Osteoblast (primary cell): ENCODE measurements around the gene PTPRE. TPM values are rescaled to one million over a fixed set of nuclear protein-coding genes. Genes with fewer than 3 reads are reported as not detected.
A peak's percentile ranks its signal among the peaks of the same experiment; 100 is the strongest.

Experiments used
- DNase-seq: peaks from one replicate; pipeline ENCODE4 v3.0.0; 2011; ENCODE audit warnings: low spot score, mixed read lengths; ENCODE audit not compliant: insufficient read length; ENCODE audit errors: missing footprints
- H2AFZ ChIP-seq: 2 replicates; pipeline ENCODE4 v1.6.0; 2011; ENCODE audit warnings: mild to moderate bottlenecking, low read length
- H3K27ac ChIP-seq: 2 replicates; pipeline ENCODE4 v1.5.1; 2011; ENCODE audit warnings: mild to moderate bottlenecking, low read depth, low read length, moderate library complexity
- H3K27me3 ChIP-seq: 2 replicates; pipeline ENCODE4 v1.6.0; 2012; ENCODE audit warnings: mild to moderate bottlenecking, control low read depth, inconsistent platforms, low read length, moderate library complexity; ENCODE audit not compliant: insufficient read depth
- H3K36me3 ChIP-seq: 2 replicates; pipeline ENCODE4 v1.5.1; 2011; ENCODE audit warnings: mild to moderate bottlenecking, low read length, control low read depth, moderate library complexity; ENCODE audit not compliant: insufficient read depth
- H3K4me1 ChIP-seq: 2 replicates; pipeline ENCODE4 v1.5.1; 2011; ENCODE audit warnings: mild to moderate bottlenecking, low read length, control low read depth, moderate library complexity; ENCODE audit not compliant: insufficient read depth
- H3K4me2 ChIP-seq: 2 replicates; pipeline ENCODE4 v1.6.0; 2011; ENCODE audit warnings: mild to moderate bottlenecking, low read length; ENCODE audit not compliant: insufficient read depth
- H3K4me3 ChIP-seq: fragments of 200-600 bp; sonication (generic); 3 replicates; pipeline ENCODE4 v1.5.1; 2012; ENCODE audit warnings: mild to moderate bottlenecking, low read length, inconsistent platforms; ENCODE audit not compliant: insufficient read depth
- H3K79me2 ChIP-seq: 2 replicates; pipeline ENCODE4 v1.6.0; 2012; ENCODE audit warnings: mild to moderate bottlenecking, low read length, control low read depth, inconsistent platforms; ENCODE audit not compliant: insufficient read depth
- H3K9me3 ChIP-seq: 2 replicates; pipeline ENCODE4 v1.5.1; 2011; ENCODE audit warnings: low read depth, low read length, control low read depth
- H4K20me1 ChIP-seq: 2 replicates; pipeline ENCODE4 v1.6.0; 2012; ENCODE audit warnings: mild to moderate bottlenecking, low read length, control low read depth; ENCODE audit not compliant: insufficient read depth
- total RNA-seq: library from RNA; depleted of rRNA; stranded (reverse); fragments of >200 nt; gene quantifications from 2 replicates; pipeline ENCODE4 v1.2.3, GENCODE V29; 2012
- TF ChIP-seq, protein P1 (sequence below): IDR thresholded peaks from 2 replicates; pipeline ENCODE4 v1.5.1; 2011; ENCODE audit warnings: mild to moderate bottlenecking, low read depth, low read length, moderate library complexity; ENCODE audit errors: extremely low read depth

Gene PTPRE
- total RNA-seq, 1 donor: 9.0 TPM

DNA sequence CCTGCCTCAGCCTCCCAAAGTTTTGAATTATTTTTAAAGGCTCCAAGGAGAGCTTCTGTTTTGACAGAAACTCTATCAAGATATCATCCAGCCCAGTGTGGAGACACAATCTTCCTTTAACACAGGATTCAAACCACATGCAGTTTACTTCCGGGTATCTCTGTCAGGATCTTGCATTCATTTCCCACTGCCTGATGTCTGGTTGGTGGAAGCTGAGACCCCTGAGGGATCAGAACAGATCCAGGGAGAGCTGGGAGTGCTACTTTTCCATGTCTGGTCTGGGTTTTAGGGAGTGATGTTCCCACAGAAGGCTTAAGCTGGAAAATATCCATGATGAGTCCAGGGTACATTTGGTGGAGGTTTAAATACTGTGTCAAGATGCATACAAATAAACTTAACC is 16.7 kb downstream of the PTPRE start:
- H3K27ac ChIP-seq: peak overlapping the region; percentile 81

DNA sequence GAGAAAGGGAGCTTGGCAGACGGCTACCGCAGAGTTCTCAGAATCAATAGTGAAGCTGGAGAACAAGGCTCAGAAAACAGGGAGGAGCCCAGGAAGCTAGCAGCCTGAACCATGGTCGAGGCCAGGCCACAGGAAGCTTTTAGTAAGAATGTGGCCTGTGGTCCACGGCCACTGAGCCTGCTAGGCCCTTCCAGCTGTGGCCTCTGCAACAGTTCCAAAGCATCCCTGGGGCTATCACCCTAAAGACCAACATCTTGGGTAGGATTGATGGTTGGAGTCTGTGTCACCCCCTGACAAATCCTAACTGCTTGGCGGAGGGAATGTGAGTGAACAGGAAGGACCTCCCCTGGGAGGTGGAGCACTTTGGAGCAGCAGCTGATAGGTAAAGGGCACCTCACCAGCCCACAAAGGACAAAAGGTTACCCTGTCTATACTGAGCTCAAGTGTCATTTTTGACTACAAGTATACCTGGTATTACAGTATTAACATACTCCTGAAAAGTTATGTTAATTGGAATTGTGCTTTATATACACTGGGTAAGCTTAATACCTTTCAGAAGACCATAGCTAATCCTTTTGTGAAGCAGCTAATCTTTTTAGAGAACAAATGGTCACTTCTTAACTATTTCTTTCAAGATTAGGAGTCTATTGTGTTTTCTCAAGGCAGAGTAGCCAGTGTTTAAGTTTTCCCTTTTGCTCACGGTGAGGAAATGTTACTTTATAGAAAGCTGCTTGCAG is 18.7 kb downstream of the PTPRE start:
- H3K36me3 ChIP-seq: no peaks in the 10 kb centered on the region
- H4K20me1 ChIP-seq: peaks cover 3% of the 10 kb centered on the region
- TF ChIP-seq, protein P1, sequence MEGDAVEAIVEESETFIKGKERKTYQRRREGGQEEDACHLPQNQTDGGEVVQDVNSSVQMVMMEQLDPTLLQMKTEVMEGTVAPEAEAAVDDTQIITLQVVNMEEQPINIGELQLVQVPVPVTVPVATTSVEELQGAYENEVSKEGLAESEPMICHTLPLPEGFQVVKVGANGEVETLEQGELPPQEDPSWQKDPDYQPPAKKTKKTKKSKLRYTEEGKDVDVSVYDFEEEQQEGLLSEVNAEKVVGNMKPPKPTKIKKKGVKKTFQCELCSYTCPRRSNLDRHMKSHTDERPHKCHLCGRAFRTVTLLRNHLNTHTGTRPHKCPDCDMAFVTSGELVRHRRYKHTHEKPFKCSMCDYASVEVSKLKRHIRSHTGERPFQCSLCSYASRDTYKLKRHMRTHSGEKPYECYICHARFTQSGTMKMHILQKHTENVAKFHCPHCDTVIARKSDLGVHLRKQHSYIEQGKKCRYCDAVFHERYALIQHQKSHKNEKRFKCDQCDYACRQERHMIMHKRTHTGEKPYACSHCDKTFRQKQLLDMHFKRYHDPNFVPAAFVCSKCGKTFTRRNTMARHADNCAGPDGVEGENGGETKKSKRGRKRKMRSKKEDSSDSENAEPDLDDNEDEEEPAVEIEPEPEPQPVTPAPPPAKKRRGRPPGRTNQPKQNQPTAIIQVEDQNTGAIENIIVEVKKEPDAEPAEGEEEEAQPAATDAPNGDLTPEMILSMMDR: no peak
- H3K9me3 ChIP-seq: no peaks in the 10 kb centered on the region
- H3K27ac ChIP-seq: no peak overlapping the region
- peaks cover 12% of the 10 kb centered on the region for H3K79me2 ChIP-seq
- no peak for DNase-seq
- no peak overlapping the region for H2AFZ ChIP-seq
- peaks cover 33% of the 10 kb centered on the region for H3K4me1 ChIP-seq
- no peak overlapping the region for H3K4me3 ChIP-seq
- H3K27me3 ChIP-seq: no peaks in the 10 kb centered on the region
- H3K4me2 ChIP-seq: no peak overlapping the region

More for the DNA sequence above, 16.7 kb downstream of the PTPRE start:
- Histone ChIP-seq H3K36me3 (no peaks in the 10 kb centered on the region), H4K20me1 (peaks cover 3% of the 10 kb centered on the region), H3K79me2 (peaks cover 12% of the 10 kb centered on the region), H3K9me3 (no peaks in the 10 kb centered on the region), H3K4me1 (peaks cover 48% of the 10 kb centered on the region), H2AFZ (no peak overlapping the region), H3K4me2 (no peak overlapping the region), H3K4me3 (no peak overlapping the region), H3K27me3 (no peaks in the 10 kb centered on the region)
- DNase-seq: no peak
- TF ChIP-seq, protein P1: no peak

DNA sequence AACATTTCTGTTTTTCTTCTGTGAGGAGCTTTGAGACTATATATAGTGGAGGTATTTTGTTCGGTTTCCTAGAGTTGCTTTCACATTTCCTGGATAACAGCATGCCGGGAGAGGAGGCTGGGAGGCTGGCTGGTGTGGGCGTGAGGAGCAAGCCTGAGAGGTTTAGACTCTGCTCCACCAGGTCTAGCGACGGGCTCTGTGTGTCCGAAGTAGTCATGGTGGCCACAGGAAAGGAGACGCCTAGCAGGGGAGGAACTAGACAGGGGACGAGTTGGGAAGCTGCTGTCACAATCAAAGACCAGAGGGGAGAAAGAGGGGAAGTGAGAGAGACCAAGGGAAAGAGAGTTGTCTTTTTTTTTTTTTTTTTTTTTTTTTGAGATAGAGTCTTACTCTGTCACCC is 19.6 kb downstream of the PTPRE start:
- Histone ChIP-seq H3K4me1 (peaks cover 29% of the 10 kb centered on the region), H3K27ac (no peak overlapping the region), H3K9me3 (no peaks in the 10 kb centered on the region), H3K4me2 (no peak overlapping the region), H3K36me3 (no peaks in the 10 kb centered on the region), H3K79me2 (peaks cover 8% of the 10 kb centered on the region), H3K27me3 (no peaks in the 10 kb centered on the region), H4K20me1 (peaks cover 3% of the 10 kb centered on the region), H2AFZ (no peak overlapping the region), H3K4me3 (no peak overlapping the region)
- no peak for DNase-seq
- TF ChIP-seq, protein P1: no peak

DNA sequence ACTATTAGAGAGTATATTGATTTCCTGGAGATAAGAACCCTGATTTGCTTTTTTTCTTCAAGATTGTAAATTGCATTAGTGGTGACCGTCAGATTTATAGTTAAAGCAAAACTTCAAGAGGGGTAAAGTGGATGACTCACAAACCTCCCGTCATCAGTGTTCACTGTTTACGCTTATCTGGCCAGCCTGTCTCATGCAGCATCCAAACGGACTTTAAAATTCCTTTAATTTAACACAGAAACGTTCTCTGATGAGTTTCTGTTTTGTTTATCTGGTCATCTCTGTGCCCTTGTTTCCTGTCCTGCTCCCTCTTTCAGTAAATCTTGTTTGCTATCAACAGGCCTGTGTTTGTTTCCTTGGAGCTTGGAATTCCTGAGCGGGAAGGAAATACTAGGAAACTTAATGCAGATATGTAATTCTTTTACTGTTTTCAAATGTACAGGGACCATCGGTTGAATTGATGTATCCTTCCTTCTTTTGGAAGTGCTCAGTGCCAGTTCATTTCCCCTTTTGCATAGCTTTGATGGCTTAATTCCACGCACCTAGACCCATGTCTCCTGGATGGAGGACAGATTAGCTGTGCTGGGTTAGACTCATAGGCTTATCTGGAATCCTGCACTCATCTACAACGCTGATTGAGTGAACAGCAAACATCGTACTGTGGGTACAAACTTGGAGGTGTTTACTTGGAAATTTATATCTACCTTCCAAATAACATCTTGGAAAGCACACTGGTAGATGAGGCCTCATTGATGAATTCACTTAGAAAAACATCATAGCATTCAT is 21.3 kb downstream of the PTPRE start:
- Histone ChIP-seq H3K79me2 (peaks cover 8% of the 10 kb centered on the region), H4K20me1 (peaks cover 3% of the 10 kb centered on the region), H2AFZ (peak overlapping the region; percentile 11), H3K9me3 (no peaks in the 10 kb centered on the region), H3K4me3 (no peak overlapping the region), H3K36me3 (no peaks in the 10 kb centered on the region), H3K27ac (peak overlapping the region; percentile 35), H3K27me3 (no peaks in the 10 kb centered on the region), H3K4me1 (peaks cover 12% of the 10 kb centered on the region), H3K4me2 (peak overlapping the region; percentile 43)
- peak; percentile 74 for DNase-seq
- TF ChIP-seq, protein P1: no peak
